Hepatocyte (in vitro differentiated cells): Measurements from ENCODE around the gene OR1J1.

ENCODE experiments used
- CTCF ChIP-seq: fragments of 200-600 bp; sonication (generic); IDR thresholded peaks from 2 replicates; pipeline ENCODE4 v1.5.1; 2016; ENCODE audit warnings: antibody characterized with exemption, mild to moderate bottlenecking; ENCODE audit not compliant: poor library complexity
- EZH2 ChIP-seq: fragments of 200-600 bp; sonication (generic); IDR thresholded peaks from 2 replicates; pipeline ENCODE4 v1.6.1; 2016; ENCODE audit warnings: antibody characterized with exemption, mild to moderate bottlenecking, borderline replicate concordance

- TF ChIP-seq CTCF: no peak
- TF ChIP-seq EZH2: no peak
Measured at GRCh38 chr9:122506964-122507363, 29.2 kb upstream of the OR1J1 start.
